Neural cell (in vitro differentiated cells): Measurements from ENCODE around the gene SUN1. TPM values are rescaled to one million over a fixed set of nuclear protein-coding genes. Genes with fewer than 3 reads are reported as not detected.
"Not testable (repeated sequence)": the region's sequence is repeated elsewhere in the genome, so short reads cannot be mapped to it uniquely, and the experiment has no call there.

Source experiments
- H2AFZ ChIP-seq: fragments of 200-600, 300-800 bp; sonication (generic), shearing (Covaris generic); 2 replicates; pipeline ENCODE4 v1.6.0; 2014; ENCODE audit warnings: low read depth, mild to moderate bottlenecking, antibody characterized with exemption, low read length, moderate library complexity
- H3F3A ChIP-seq: fragments of 200-600 bp; shearing (Covaris generic); 2 replicates; pipeline ENCODE4 v1.6.1; 2016; ENCODE audit warnings: mild to moderate bottlenecking, moderate library complexity, mixed read lengths, antibody characterized with exemption, low read length; ENCODE audit not compliant: insufficient read depth, poor library complexity, severe bottlenecking
- H3K27ac ChIP-seq: fragments of 200-600, 300-800 bp; sonication (generic), shearing (Covaris generic); 2 replicates; pipeline ENCODE4 v1.5.1; 2014; ENCODE audit warnings: mild to moderate bottlenecking, low read length, moderate library complexity
- H3K27me3 ChIP-seq: fragments of 300-800, 200-600 bp; sonication (generic), shearing (Covaris generic); 2 replicates; pipeline ENCODE4 v1.6.0; 2014; ENCODE audit warnings: mild to moderate bottlenecking, low read depth, low read length, moderate library complexity; ENCODE audit not compliant: insufficient read depth
- H3K36me3 ChIP-seq: fragments of 300-800, 200-600 bp; sonication (generic), shearing (Covaris generic); 2 replicates; pipeline ENCODE4 v1.5.1; 2014; ENCODE audit warnings: mild to moderate bottlenecking, antibody characterized with exemption, low read length, moderate library complexity; ENCODE audit not compliant: insufficient read depth
- H3K4me2 ChIP-seq: fragments of 300-800, 200-600 bp; sonication (generic), shearing (Covaris generic); 2 replicates; pipeline ENCODE4 v1.6.0; 2014; ENCODE audit warnings: mild to moderate bottlenecking, low read length
- H3K4me3 ChIP-seq: fragments of 300-800, 200-600 bp; sonication (generic), shearing (Covaris generic); 2 replicates; pipeline ENCODE4 v1.5.1; 2014; ENCODE audit warnings: mild to moderate bottlenecking, low read length, moderate library complexity
- H3K79me2 ChIP-seq: fragments of 200-600 bp; shearing (Covaris generic); replicated peaks from 2 replicates; pipeline ENCODE4 v1.6.0; 2014; ENCODE audit warnings: mild to moderate bottlenecking, low read length, moderate library complexity; ENCODE audit not compliant: insufficient read depth
- H3K9ac ChIP-seq: fragments of 300-800, 200-600 bp; sonication (generic), shearing (Covaris generic); 2 replicates; pipeline ENCODE4 v1.6.1; 2016; ENCODE audit warnings: mild to moderate bottlenecking, low read length, mixed read lengths
- H3K9me2 ChIP-seq: fragments of 200-600 bp; shearing (Covaris generic); 2 replicates; pipeline ENCODE4 v1.6.1; 2016; ENCODE audit warnings: mild to moderate bottlenecking, low read length, mixed read lengths; ENCODE audit not compliant: insufficient read depth
- H3K9me3 ChIP-seq: fragments of 200-600, 300-800 bp; sonication (generic), shearing (Covaris generic); 2 replicates; pipeline ENCODE4 v1.6.1; 2016; ENCODE audit warnings: mild to moderate bottlenecking, mixed run types, low read length, moderate library complexity, mixed read lengths
- H4K20me1 ChIP-seq: fragments of 200-600 bp; shearing (Covaris generic); 2 replicates; pipeline ENCODE4 v1.6.1; 2016; ENCODE audit warnings: mild to moderate bottlenecking, mixed run types; ENCODE audit not compliant: insufficient read depth
- EP300 ChIP-seq: fragments of 450-650 bp; conservative IDR thresholded peaks from 2 replicates; pipeline ENCODE4 v1.6.1; 2014; ENCODE audit warnings: antibody characterized with exemption, mild to moderate bottlenecking, moderate library complexity; ENCODE audit not compliant: poor library complexity, severe bottlenecking
- EZH2 ChIP-seq: fragments of 200-600, 300-800 bp; shearing (Covaris generic), sonication (generic); IDR thresholded peaks from 2 replicates; pipeline ENCODE4 v1.6.1; 2014; ENCODE audit warnings: antibody characterized with exemption, low read length, borderline replicate concordance, mild to moderate bottlenecking; ENCODE audit not compliant: insufficient read depth, poor library complexity, severe bottlenecking
- MXI1 ChIP-seq: fragments of 450-650 bp; conservative IDR thresholded peaks from 2 replicates; pipeline ENCODE4 v1.6.1; 2014; ENCODE audit warnings: antibody characterized with exemption, mild to moderate bottlenecking; ENCODE audit not compliant: poor library complexity, severe bottlenecking
- POLR2AphosphoS5 ChIP-seq: IDR thresholded peaks from 2 replicates; pipeline ENCODE4 v1.6.1; 2012
- RAD21 ChIP-seq: fragments of 450-650 bp; conservative IDR thresholded peaks from 2 replicates; pipeline ENCODE4 v1.6.1; 2014; ENCODE audit warnings: antibody characterized with exemption, mild to moderate bottlenecking, moderate library complexity
- SMC3 ChIP-seq: fragments of 450-650 bp; conservative IDR thresholded peaks from 2 replicates; pipeline ENCODE4 v1.6.1; 2014; ENCODE audit warnings: antibody characterized with exemption, mild to moderate bottlenecking, moderate library complexity; ENCODE audit not compliant: poor library complexity
- TAF1 ChIP-seq: IDR thresholded peaks from 2 replicates; pipeline ENCODE4 v1.6.1; 2012; ENCODE audit warnings: low read depth
- polyA plus RNA-seq: library from polyadenylated mRNA; depleted of rRNA; stranded (reverse); fragments of >200 nt; gene quantifications from 2 replicates; pipeline ENCODE4 v1.2.3, GENCODE V29; 2014
- TF ChIP-seq, protein P1 (sequence below): fragments of 450-650 bp; IDR thresholded peaks from 2 replicates; pipeline ENCODE4 v1.5.1; 2014; ENCODE audit warnings: antibody characterized with exemption, mild to moderate bottlenecking, moderate library complexity; ENCODE audit not compliant: poor library complexity, severe bottlenecking
- TF ChIP-seq, protein P2 (sequence below): IDR thresholded peaks from 2 replicates; pipeline ENCODE4 v1.6.1; 2012; ENCODE audit warnings: borderline replicate concordance

SUN1 gene
- polyA plus RNA-seq, 1 donor from 2014 or later: 309 TPM

DNA sequence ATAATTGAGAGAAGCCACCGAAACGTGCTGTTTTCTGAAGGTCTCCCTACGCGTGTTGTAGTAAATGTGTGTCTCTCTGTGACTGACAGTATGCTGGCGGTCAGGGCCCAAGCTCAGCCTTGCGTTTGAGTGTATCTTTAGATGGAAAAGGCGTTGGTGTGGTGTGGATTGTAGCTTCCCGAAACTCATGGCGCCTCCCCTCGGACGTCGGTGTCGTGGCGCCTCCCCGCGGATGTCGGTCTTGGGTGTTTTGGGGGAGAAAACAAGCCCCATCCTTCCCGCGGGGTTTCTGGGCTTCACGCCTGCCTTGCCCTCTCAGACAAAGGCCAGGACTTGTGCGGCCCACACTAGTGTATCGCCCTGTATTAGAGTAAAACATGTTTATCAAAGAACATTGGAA is 12.8 kb downstream of the SUN1 start:
- H4K20me1 ChIP-seq: no peaks in the 10 kb centered on the region
- TF ChIP-seq EP300: no peak
- H3K27ac ChIP-seq: no peak overlapping the region
- no peaks in the 10 kb centered on the region for H3K27me3 ChIP-seq
- H2AFZ ChIP-seq: no peak overlapping the region
- no peaks in the 10 kb centered on the region for H3K79me2 ChIP-seq
- no peaks in the 10 kb centered on the region for H3F3A ChIP-seq
- H3K4me2 ChIP-seq: no peak overlapping the region
- H3K4me3 ChIP-seq: no peak overlapping the region
- H3K36me3 ChIP-seq: no peaks in the 10 kb centered on the region
- H3K9me3 ChIP-seq: no peaks in the 10 kb centered on the region
- no peak overlapping the region for H3K9ac ChIP-seq
- H3K9me2 ChIP-seq: no peaks in the 10 kb centered on the region

DNA sequence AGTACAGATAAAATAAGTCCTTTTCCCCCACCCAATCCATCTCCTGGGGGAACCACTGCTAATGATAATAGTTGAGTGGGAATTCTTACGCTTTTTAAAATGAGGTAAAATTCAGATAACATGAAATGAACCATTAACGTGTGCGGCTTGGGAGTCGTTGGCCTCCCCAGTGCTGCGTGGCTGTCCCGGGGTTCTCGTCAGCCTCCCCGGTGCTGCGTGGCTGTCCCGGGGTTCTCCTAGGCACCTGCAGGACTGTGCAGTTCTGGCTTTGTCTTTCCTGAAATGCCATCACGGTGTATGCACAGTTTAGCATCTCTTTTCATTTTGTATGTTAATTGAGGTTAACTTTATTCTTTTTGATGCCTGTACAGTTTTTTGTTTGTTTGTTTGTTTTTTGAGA is 13.5 kb downstream of the SUN1 start:
- Histone ChIP-seq H3K9me3 (no peaks in the 10 kb centered on the region), H3K79me2 (no peaks in the 10 kb centered on the region), H3K4me3 (no peak overlapping the region), H3K9me2 (no peaks in the 10 kb centered on the region), H3F3A (no peaks in the 10 kb centered on the region), H3K27ac (no peak overlapping the region), H4K20me1 (no peaks in the 10 kb centered on the region), H2AFZ (no peak overlapping the region), H3K27me3 (no peaks in the 10 kb centered on the region), H3K36me3 (no peaks in the 10 kb centered on the region), H3K9ac (no peak overlapping the region), H3K4me2 (no peak overlapping the region)
- TF ChIP-seq RAD21 (no peak), POLR2AphosphoS5 (no peak), TAF1 (no peak), MXI1 (no peak), SMC3 (no peak), EP300 (no peak), EZH2 (no peak)
- TF ChIP-seq, protein P1, sequence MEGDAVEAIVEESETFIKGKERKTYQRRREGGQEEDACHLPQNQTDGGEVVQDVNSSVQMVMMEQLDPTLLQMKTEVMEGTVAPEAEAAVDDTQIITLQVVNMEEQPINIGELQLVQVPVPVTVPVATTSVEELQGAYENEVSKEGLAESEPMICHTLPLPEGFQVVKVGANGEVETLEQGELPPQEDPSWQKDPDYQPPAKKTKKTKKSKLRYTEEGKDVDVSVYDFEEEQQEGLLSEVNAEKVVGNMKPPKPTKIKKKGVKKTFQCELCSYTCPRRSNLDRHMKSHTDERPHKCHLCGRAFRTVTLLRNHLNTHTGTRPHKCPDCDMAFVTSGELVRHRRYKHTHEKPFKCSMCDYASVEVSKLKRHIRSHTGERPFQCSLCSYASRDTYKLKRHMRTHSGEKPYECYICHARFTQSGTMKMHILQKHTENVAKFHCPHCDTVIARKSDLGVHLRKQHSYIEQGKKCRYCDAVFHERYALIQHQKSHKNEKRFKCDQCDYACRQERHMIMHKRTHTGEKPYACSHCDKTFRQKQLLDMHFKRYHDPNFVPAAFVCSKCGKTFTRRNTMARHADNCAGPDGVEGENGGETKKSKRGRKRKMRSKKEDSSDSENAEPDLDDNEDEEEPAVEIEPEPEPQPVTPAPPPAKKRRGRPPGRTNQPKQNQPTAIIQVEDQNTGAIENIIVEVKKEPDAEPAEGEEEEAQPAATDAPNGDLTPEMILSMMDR: no peak
- TF ChIP-seq, protein P2, sequence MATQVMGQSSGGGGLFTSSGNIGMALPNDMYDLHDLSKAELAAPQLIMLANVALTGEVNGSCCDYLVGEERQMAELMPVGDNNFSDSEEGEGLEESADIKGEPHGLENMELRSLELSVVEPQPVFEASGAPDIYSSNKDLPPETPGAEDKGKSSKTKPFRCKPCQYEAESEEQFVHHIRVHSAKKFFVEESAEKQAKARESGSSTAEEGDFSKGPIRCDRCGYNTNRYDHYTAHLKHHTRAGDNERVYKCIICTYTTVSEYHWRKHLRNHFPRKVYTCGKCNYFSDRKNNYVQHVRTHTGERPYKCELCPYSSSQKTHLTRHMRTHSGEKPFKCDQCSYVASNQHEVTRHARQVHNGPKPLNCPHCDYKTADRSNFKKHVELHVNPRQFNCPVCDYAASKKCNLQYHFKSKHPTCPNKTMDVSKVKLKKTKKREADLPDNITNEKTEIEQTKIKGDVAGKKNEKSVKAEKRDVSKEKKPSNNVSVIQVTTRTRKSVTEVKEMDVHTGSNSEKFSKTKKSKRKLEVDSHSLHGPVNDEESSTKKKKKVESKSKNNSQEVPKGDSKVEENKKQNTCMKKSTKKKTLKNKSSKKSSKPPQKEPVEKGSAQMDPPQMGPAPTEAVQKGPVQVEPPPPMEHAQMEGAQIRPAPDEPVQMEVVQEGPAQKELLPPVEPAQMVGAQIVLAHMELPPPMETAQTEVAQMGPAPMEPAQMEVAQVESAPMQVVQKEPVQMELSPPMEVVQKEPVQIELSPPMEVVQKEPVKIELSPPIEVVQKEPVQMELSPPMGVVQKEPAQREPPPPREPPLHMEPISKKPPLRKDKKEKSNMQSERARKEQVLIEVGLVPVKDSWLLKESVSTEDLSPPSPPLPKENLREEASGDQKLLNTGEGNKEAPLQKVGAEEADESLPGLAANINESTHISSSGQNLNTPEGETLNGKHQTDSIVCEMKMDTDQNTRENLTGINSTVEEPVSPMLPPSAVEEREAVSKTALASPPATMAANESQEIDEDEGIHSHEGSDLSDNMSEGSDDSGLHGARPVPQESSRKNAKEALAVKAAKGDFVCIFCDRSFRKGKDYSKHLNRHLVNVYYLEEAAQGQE: no peak

DNA sequence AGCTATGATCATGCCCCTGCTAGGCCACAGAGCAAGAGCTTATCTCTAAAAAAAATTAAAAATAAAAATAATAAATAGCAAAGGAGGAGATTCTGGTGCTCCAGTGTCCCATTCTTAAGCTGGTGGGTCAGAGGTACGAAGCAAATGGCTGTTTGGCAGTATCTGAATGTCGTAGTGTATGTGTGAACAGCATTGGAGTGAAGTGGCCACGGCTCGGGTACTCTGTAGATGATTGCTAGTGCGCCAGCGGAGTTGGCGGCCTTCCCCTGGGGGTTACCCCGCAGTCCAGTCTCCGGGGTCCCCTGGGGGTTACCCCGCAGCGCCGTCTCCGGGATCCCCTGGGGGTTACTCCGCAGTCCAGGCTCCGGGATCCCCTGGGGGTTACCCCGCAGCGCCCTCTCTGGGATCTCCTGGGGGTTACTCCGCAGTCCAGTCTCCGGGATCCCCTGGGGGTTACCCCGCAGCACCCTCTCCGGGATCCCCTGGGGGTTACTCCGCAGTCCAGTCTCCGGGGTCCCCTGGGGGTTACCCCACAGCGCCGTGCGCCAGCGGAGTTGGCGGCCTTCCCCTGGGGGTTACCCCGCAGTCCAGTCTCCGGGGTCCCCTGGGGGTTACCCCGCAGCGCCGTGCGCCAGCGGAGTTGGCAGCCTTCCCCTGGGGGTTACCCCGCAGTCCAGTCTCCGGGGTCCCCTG is 14.8 kb downstream of the SUN1 start:
- not testable (repeated sequence) for H3K36me3 ChIP-seq, H2AFZ ChIP-seq, H3K27me3 ChIP-seq, H3K9ac ChIP-seq, H3K79me2 ChIP-seq, H3K9me3 ChIP-seq, H3F3A ChIP-seq, H3K4me2 ChIP-seq, H3K27ac ChIP-seq, H3K9me2 ChIP-seq, H3K4me3 ChIP-seq, H4K20me1 ChIP-seq

DNA sequence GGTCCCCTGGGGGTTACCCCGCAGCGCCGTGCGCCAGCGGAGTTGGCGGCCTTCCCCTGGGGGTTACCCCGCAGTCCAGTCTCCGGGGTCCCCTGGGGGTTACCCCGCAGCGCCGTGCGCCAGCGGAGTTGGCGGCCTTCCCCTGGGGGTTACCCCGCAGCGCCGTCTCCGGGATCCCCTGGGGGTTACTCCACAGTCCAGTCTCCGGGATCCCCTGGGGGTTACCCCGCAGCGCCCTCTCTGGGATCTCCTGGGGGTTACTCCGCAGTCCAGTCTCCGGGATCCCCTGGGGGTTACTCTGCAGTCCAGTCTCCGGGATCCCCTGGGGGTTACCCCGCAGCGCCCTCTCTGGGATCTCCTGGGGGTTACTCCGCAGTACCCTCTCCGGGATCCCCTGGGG is 15.5 kb downstream of the SUN1 start:
- H3K4me3 ChIP-seq, H3K9me3 ChIP-seq, H3K79me2 ChIP-seq, H3K27ac ChIP-seq, H3F3A ChIP-seq, H4K20me1 ChIP-seq, H3K9ac ChIP-seq, H3K9me2 ChIP-seq, H3K27me3 ChIP-seq, H2AFZ ChIP-seq, H3K36me3 ChIP-seq, H3K4me2 ChIP-seq: not testable (repeated sequence)
